ENCODE results near the gene CENPA.

CENPA gene

GRCh38 chr2:26822877-26823276 is 37.0 kb downstream of the CENPA start:
- H3K4me3 ChIP-seq (ENCODE audit: insufficient read depth, low read length, poor library complexity, severe bottlenecking) = no peak overlapping the region
- H3K27me3 ChIP-seq (ENCODE audit: low read length) = no peaks in the 10 kb centered on the region
- H3K9me3 ChIP-seq (ENCODE audit: insufficient read depth, low read length) = no peaks in the 10 kb centered on the region
- H3K79me2 ChIP-seq (ENCODE audit: insufficient read depth, low read length) = no peaks in the 10 kb centered on the region
- H4K20me1 ChIP-seq (ENCODE audit: low read depth, low read length) = no peaks in the 10 kb centered on the region
- H3K9me2 ChIP-seq (replicated peaks; ENCODE audit: insufficient read depth, low read length) = no peaks in the 10 kb centered on the region
- no peak overlapping the region for H3K27ac ChIP-seq (ENCODE audit: low read depth, low read length)
- TF ChIP-seq EZH2phosphoT487 (conservative IDR thresholded peaks at IDR 0.05; ENCODE audit: low read length) = no peak
- no peak for TF ChIP-seq CTCF (IDR thresholded peaks at IDR 0.05; ENCODE audit: insufficient read depth, low read length, poor library complexity, severe bottlenecking)
- no peak overlapping the region for H3K9ac ChIP-seq (ENCODE audit: low read length)
- no peak overlapping the region for H3K4me2 ChIP-seq (ENCODE audit: low read depth, low read length, poor library complexity, severe bottlenecking)
- no peaks in the 10 kb centered on the region for H3K36me3 ChIP-seq (ENCODE audit: low read length)
- H2AFZ ChIP-seq (ENCODE audit: low read depth, low read length, severe bottlenecking) = no peak overlapping the region
- H3F3A ChIP-seq (ENCODE audit: insufficient read depth) = no peaks in the 10 kb centered on the region

GRCh38 chr2:26838121-26838906 is 52.5 kb downstream of the CENPA start:
- no peak overlapping the region for H3K9ac ChIP-seq (ENCODE audit: low read length)
- no peak overlapping the region for H2AFZ ChIP-seq (ENCODE audit: low read depth, low read length, severe bottlenecking)
- H3K79me2 ChIP-seq (ENCODE audit: insufficient read depth, low read length) = no peaks in the 10 kb centered on the region
- H4K20me1 ChIP-seq (ENCODE audit: low read depth, low read length) = no peaks in the 10 kb centered on the region
- H3K4me3 ChIP-seq (ENCODE audit: insufficient read depth, low read length, poor library complexity, severe bottlenecking) = no peak overlapping the region
- no peak for TF ChIP-seq CTCF (IDR thresholded peaks at IDR 0.05; ENCODE audit: insufficient read depth, low read length, poor library complexity, severe bottlenecking)
- TF ChIP-seq EZH2phosphoT487 (conservative IDR thresholded peaks at IDR 0.05; ENCODE audit: low read length) = no peak
- no peak overlapping the region for H3K27ac ChIP-seq (ENCODE audit: low read depth, low read length)
- H3K27me3 ChIP-seq (ENCODE audit: low read length) = no peaks in the 10 kb centered on the region
- H3F3A ChIP-seq (ENCODE audit: insufficient read depth) = no peaks in the 10 kb centered on the region
- no peaks in the 10 kb centered on the region for H3K9me2 ChIP-seq (replicated peaks; ENCODE audit: insufficient read depth, low read length)
- H3K9me3 ChIP-seq (ENCODE audit: insufficient read depth, low read length) = no peaks in the 10 kb centered on the region
- no peak overlapping the region for H3K4me2 ChIP-seq (ENCODE audit: low read depth, low read length, poor library complexity, severe bottlenecking)
- H3K36me3 ChIP-seq (ENCODE audit: low read length) = no peaks in the 10 kb centered on the region

DNA sequence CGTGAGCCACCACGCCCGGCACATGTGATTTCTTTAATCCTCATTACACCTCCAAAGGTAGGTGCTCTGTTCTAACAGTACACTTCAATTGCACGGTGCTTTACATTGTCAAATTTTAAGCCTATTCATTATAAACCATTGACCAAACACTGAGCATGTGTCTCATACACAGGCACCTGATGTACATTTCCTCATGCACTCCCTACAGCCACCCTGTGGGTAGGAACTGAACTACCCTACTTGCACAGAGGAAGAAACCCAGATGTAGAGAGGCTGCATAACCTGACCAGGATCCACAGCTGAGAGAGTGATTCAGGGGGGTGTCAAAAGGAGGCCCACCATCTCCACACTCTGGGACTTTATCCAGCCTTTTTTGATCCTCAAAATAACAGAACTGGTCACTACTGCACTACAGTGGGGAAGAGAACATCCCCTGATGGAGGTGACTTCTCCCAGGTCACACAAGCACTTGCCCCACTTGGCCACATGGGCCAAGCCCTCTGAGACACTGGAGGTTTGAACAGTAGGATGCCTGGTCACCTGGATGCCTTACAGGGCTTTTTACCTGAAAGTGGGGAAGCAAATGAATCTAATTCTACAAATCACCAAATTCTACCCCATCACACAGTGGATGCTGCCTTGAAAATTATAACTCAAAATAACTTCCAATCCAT is 55.2 kb downstream of the CENPA start:
- no peaks in the 10 kb centered on the region for H3K27me3 ChIP-seq (ENCODE audit: low read length)
- TF ChIP-seq CTCF (IDR thresholded peaks at IDR 0.05; ENCODE audit: insufficient read depth, low read length, poor library complexity, severe bottlenecking) = no peak
- no peak for TF ChIP-seq EZH2phosphoT487 (conservative IDR thresholded peaks at IDR 0.05; ENCODE audit: low read length)
- H3K9me3 ChIP-seq (ENCODE audit: insufficient read depth, low read length) = no peaks in the 10 kb centered on the region
- no peak overlapping the region for H3K27ac ChIP-seq (ENCODE audit: low read depth, low read length)
- no peaks in the 10 kb centered on the region for H3K36me3 ChIP-seq (ENCODE audit: low read length)
- no peak overlapping the region for H2AFZ ChIP-seq (ENCODE audit: low read depth, low read length, severe bottlenecking)
- no peaks in the 10 kb centered on the region for H3F3A ChIP-seq (ENCODE audit: insufficient read depth)
- H3K9ac ChIP-seq (ENCODE audit: low read length) = no peak overlapping the region
- no peaks in the 10 kb centered on the region for H3K79me2 ChIP-seq (ENCODE audit: insufficient read depth, low read length)
- H4K20me1 ChIP-seq (ENCODE audit: low read depth, low read length) = no peaks in the 10 kb centered on the region
- no peaks in the 10 kb centered on the region for H3K9me2 ChIP-seq (replicated peaks; ENCODE audit: insufficient read depth, low read length)
- no peak overlapping the region for H3K4me2 ChIP-seq (ENCODE audit: low read depth, low read length, poor library complexity, severe bottlenecking)
- no peak overlapping the region for H3K4me3 ChIP-seq (ENCODE audit: insufficient read depth, low read length, poor library complexity, severe bottlenecking)

All from SU-DHL-6 (cell line).